Measurements from ENCODE around the gene HFM1.
"Not testable (repeated sequence)": the region's sequence is repeated elsewhere in the genome, so short reads cannot be mapped to it uniquely, and the experiment has no call there.

The HFM1 gene

GRCh38 chr1:91404151-91405012 is at the start of gene HFM1:
HFM1 (minus strand) TSS chr1:91404837; CDS start chr1:91401082, 3,755 bp downstream.
- peak; percentile 4 to 7 for DNase-seq

- no peak for DNase-seq
Measured at GRCh38 chr1:91454136-91454535, 49.5 kb upstream of the HFM1 start.

- no peak for DNase-seq
Measured at GRCh38 chr1:91450260-91450659, 45.6 kb upstream of the HFM1 start.

GRCh38 chr1:91447782-91448181 is 43.1 kb upstream of the HFM1 start:
- not testable (repeated sequence) for DNase-seq

- DNase-seq: not testable (repeated sequence)
Measured at GRCh38 chr1:91441980-91442379, 37.3 kb upstream of the HFM1 start.

- no peak for DNase-seq
Measured at GRCh38 chr1:91440847-91441246, 36.2 kb upstream of the HFM1 start.

- DNase-seq: no peak
Measured at GRCh38 chr1:91439016-91439415, 34.4 kb upstream of the HFM1 start.

GRCh38 chr1:91428182-91428798 is 23.7 kb upstream of the HFM1 start:
- no peak for DNase-seq

- DNase-seq: no peak
Measured at GRCh38 chr1:91427741-91428140, 23.1 kb upstream of the HFM1 start.

GRCh38 chr1:91422523-91422922 is 17.9 kb upstream of the HFM1 start:
- DNase-seq: not testable (repeated sequence)

- no peak for DNase-seq
Measured at GRCh38 chr1:91412371-91412770, 7.7 kb upstream of the HFM1 start.

- no peak for DNase-seq
Measured at GRCh38 chr1:91406773-91407389, 2.2 kb upstream of the HFM1 start.

GRCh38 chr1:91402023-91402422 is 2.6 kb downstream of the HFM1 start:
- DNase-seq: no peak

- no peak for DNase-seq
Measured at GRCh38 chr1:91400133-91400725, 4.4 kb downstream of the HFM1 start.

- DNase-seq: no peak
Measured at GRCh38 chr1:91398291-91398690, 6.3 kb downstream of the HFM1 start.

- no peak for DNase-seq
Measured at GRCh38 chr1:91397605-91398004, 7.0 kb downstream of the HFM1 start.

- no peak for DNase-seq
Measured at GRCh38 chr1:91393042-91393441, 11.6 kb downstream of the HFM1 start.

- no peak for DNase-seq
Measured at GRCh38 chr1:91386109-91386508, 18.5 kb downstream of the HFM1 start.

GRCh38 chr1:91383456-91383855 is 21.2 kb downstream of the HFM1 start:
- DNase-seq: no peak

- no peak for DNase-seq
Measured at GRCh38 chr1:91381844-91382243, 22.8 kb downstream of the HFM1 start.

- no peak for DNase-seq
Measured at GRCh38 chr1:91374086-91374485, 30.6 kb downstream of the HFM1 start.

- DNase-seq: not testable (repeated sequence)
Measured at GRCh38 chr1:91372230-91372629, 32.4 kb downstream of the HFM1 start.

- no peak for DNase-seq
Measured at GRCh38 chr1:91349524-91349923, 55.1 kb downstream of the HFM1 start.

GRCh38 chr1:91346824-91347223 is 57.8 kb downstream of the HFM1 start:
- DNase-seq: no peak

All from activated CD4-positive, alpha-beta T cell treated with anti-CD3 and anti-CD28 coated beads for 4 hours (primary cell).